Testis (tissue), 2 donors: ENCODE data around the gene ACE.

Experiments
- CTCF ChIP-seq, 3 experiments: fragments of 450-650 bp in 2 of 3; fragments of 200-600 bp in 1 of 3; sonication (generic) in 1 of 3; IDR thresholded peaks; one replicate each; pipeline ENCODE4 v1.5.1; 2016 to 2019; ENCODE audit warnings: antibody characterized with exemption in 3 of 3, mild to moderate bottlenecking in 2 of 3, moderate library complexity in 1 of 3
- POLR2A ChIP-seq: fragments of 450-650 bp; IDR thresholded peaks from one replicate; pipeline ENCODE4 v1.6.1; 2017; ENCODE audit warnings: antibody characterized with exemption, mild to moderate bottlenecking, moderate library complexity

DNA sequence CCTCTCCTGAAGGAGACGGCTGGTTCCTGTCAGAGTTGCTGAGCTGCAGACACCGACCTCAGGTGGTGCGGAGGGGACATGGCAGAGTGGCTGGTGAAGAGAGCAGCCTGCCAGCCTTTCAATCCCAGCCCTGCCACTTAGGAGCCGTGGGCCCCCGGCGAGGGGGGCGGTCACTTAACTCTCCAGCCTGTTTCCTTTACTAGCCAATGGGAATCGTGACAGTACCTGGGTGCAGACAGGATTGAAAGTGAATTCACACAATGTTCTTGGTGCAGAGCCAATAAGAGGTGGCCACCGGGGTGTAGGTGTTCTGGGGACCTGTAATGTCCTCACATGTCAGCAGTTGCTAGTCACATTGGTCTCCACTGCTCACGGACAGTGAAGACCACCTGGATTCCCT, 13.5 kb downstream of the ACE start:
- TF ChIP-seq CTCF (IDR thresholded peaks at IDR 0.05) (no peak), POLR2A (no peak)
